ENCODE measurements around the gene ACOX3.

ACOX3 gene

GRCh38 chr4:8316911-8317351, 123.6 kb downstream of the ACOX3 start:
- DNase-seq: no peak

Data from NCI-H226 (cell line).